ENCODE measurements around the gene UBE2N.

UBE2N gene

GRCh38 chr12:93377252-93378195 is 64.2 kb downstream of the UBE2N start, which contains the start of gene NUDT4:
NUDT4 (plus strand) TSS chr12:93377925; CDS start chr12:93378323, 398 bp downstream.
- TF ChIP-seq EZH2phosphoT487 (conservative IDR thresholded peaks at IDR 0.05; ENCODE audit: low read length) = no peak
- no peak for TF ChIP-seq CTCF (IDR thresholded peaks at IDR 0.05; ENCODE audit: insufficient read depth, low read length, poor library complexity, severe bottlenecking)
- Histone ChIP-seq H3K9ac (ENCODE audit: low read length) (peak within 1 kb of the TSS; percentile 66), H3K27me3 (ENCODE audit: low read length) (no peaks in the 10 kb centered on the region), H3K4me3 (ENCODE audit: insufficient read depth, low read length, poor library complexity, severe bottlenecking) (peak within 1 kb of the TSS; percentile 75), H3F3A (ENCODE audit: insufficient read depth) (no peaks in the 10 kb centered on the region), H2AFZ (ENCODE audit: low read depth, low read length, severe bottlenecking) (peak within 1 kb of the TSS; percentile 87), H3K79me2 (ENCODE audit: insufficient read depth, low read length) (peaks cover 42% of the 10 kb centered on the region), H3K36me3 (ENCODE audit: low read length) (no peaks in the 10 kb centered on the region), H3K27ac (ENCODE audit: low read depth, low read length) (peak within 1 kb of the TSS; percentile 46), H3K9me2 (replicated peaks; ENCODE audit: insufficient read depth, low read length) (no peaks in the 10 kb centered on the region), H4K20me1 (ENCODE audit: low read depth, low read length) (peaks cover 12% of the 10 kb centered on the region; the same call in 1 of the 2 replicates), H3K4me2 (ENCODE audit: low read depth, low read length, poor library complexity, severe bottlenecking) (peak within 1 kb of the TSS; percentile 69), H3K9me3 (ENCODE audit: insufficient read depth, low read length) (no peaks in the 10 kb centered on the region)

- Histone ChIP-seq H3K9ac (ENCODE audit: low read length) (no peak overlapping the region), H3K4me3 (ENCODE audit: insufficient read depth, low read length, poor library complexity, severe bottlenecking) (no peak overlapping the region), H3K9me3 (ENCODE audit: insufficient read depth, low read length) (no peaks in the 10 kb centered on the region), H3K27ac (ENCODE audit: low read depth, low read length) (no peak overlapping the region), H3K36me3 (ENCODE audit: low read length) (no peaks in the 10 kb centered on the region), H3K27me3 (ENCODE audit: low read length) (no peaks in the 10 kb centered on the region), H4K20me1 (ENCODE audit: low read depth, low read length) (peaks cover 12% of the 10 kb centered on the region; the same call in 1 of the 2 replicates), H3K4me2 (ENCODE audit: low read depth, low read length, poor library complexity, severe bottlenecking) (peak overlapping the region; percentile 61), H3K9me2 (replicated peaks; ENCODE audit: insufficient read depth, low read length) (no peaks in the 10 kb centered on the region), H3F3A (ENCODE audit: insufficient read depth) (no peaks in the 10 kb centered on the region), H2AFZ (ENCODE audit: low read depth, low read length, severe bottlenecking) (no peak overlapping the region), H3K79me2 (ENCODE audit: insufficient read depth, low read length) (peaks cover 33% of the 10 kb centered on the region)
- TF ChIP-seq EZH2phosphoT487 (conservative IDR thresholded peaks at IDR 0.05; ENCODE audit: low read length) (no peak), CTCF (IDR thresholded peaks at IDR 0.05; ENCODE audit: insufficient read depth, low read length, poor library complexity, severe bottlenecking) (no peak)
These were observed 65.1 kb downstream of the UBE2N start for GRCh38 chr12:93376436-93377251.

DNA sequence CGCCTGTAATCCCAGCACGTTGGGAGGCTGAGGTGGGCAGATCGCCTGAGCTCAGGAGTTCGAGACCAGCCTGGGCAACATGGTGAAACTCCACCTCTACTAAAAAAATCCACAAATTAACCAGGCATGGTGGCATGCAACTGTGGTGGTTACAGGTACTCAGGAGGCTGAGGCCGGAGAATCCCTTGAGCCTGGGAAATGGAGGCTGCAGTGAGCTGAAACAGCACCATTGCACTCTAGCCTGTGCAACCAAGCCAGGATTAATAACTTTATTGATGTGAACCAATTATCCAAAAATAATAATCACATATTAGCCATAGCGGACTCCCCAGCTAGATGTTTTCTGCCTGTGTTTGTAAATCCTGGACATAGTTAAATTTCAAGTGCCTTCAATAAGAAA is 65.8 kb downstream of the UBE2N start:
- H3K4me2 ChIP-seq (ENCODE audit: low read depth, low read length, poor library complexity, severe bottlenecking) = no peak overlapping the region
- no peak overlapping the region for H3K4me3 ChIP-seq (ENCODE audit: insufficient read depth, low read length, poor library complexity, severe bottlenecking)
- TF ChIP-seq CTCF (IDR thresholded peaks at IDR 0.05; ENCODE audit: insufficient read depth, low read length, poor library complexity, severe bottlenecking) = no peak
- TF ChIP-seq EZH2phosphoT487 (conservative IDR thresholded peaks at IDR 0.05; ENCODE audit: low read length) = no peak
- no peaks in the 10 kb centered on the region for H3K36me3 ChIP-seq (ENCODE audit: low read length)
- no peaks in the 10 kb centered on the region for H3K9me2 ChIP-seq (replicated peaks; ENCODE audit: insufficient read depth, low read length)
- H3K27me3 ChIP-seq (ENCODE audit: low read length) = no peaks in the 10 kb centered on the region
- H2AFZ ChIP-seq (ENCODE audit: low read depth, low read length, severe bottlenecking) = no peak overlapping the region
- H3K27ac ChIP-seq (ENCODE audit: low read depth, low read length) = no peak overlapping the region
- peaks cover 4% of the 10 kb centered on the region; the same call in 1 of the 2 replicates for H4K20me1 ChIP-seq (ENCODE audit: low read depth, low read length)
- no peaks in the 10 kb centered on the region for H3K9me3 ChIP-seq (ENCODE audit: insufficient read depth, low read length)
- H3K9ac ChIP-seq (ENCODE audit: low read length) = no peak overlapping the region
- peaks cover 26% of the 10 kb centered on the region for H3K79me2 ChIP-seq (ENCODE audit: insufficient read depth, low read length)
- no peaks in the 10 kb centered on the region for H3F3A ChIP-seq (ENCODE audit: insufficient read depth)
